OCI-LY7 (cell line): ENCODE results near the gene KLHL3. TPM values are rescaled to one million over a fixed set of nuclear protein-coding genes. Genes with fewer than 3 reads are reported as not detected.

ENCODE experiments used
- BruUV-seq: library from RNA; stranded (reverse); fragments of 400-500 nt; replicated peaks from 2 replicates; lab custom pipeline; 2021; lab: Mats Ljungman, UMichigan
- CTCF ChIA-PET: fragments of 300-600 bp; sonication (Branson Sonifier 250); formaldehyde crosslinking; loops from one replicate; lab custom pipeline; 2022; ENCODE audit warnings: antibody characterized with exemption; ENCODE audit not compliant: unreplicated experiment; lab: Charles Lee
- POLR2A ChIA-PET: fragments of 300-600 bp; sonication (Branson Sonifier 250); formaldehyde crosslinking; loops from one replicate; lab custom pipeline; 2022; ENCODE audit warnings: antibody characterized with exemption; lab: Charles Lee
- DNase-seq: peaks from one replicate; pipeline ENCODE4 v3.0.0-alpha.2; 2015; ENCODE audit warnings: low spot score
- H2AFZ ChIP-seq: fragments of 200-600 bp; sonication (generic), shearing (Covaris generic); 2 replicates; pipeline ENCODE4 v1.6.1; 2014; ENCODE audit warnings: mild to moderate bottlenecking, antibody characterized with exemption, low read length, moderate library complexity
- H3K27ac ChIP-seq: fragments of 200-600 bp; sonication (generic); 2 replicates; pipeline ENCODE4 v1.5.1; 2014; ENCODE audit warnings: mixed run types, low read depth, mild to moderate bottlenecking, moderate library complexity, low read length, inconsistent platforms; ENCODE audit not compliant: poor library complexity, severe bottlenecking
- H3K36me3 ChIP-seq: fragments of 200-600 bp; sonication (generic); 2 replicates; pipeline ENCODE4 v1.6.1; 2014; ENCODE audit warnings: mild to moderate bottlenecking, antibody characterized with exemption, low read length, moderate library complexity, mixed read lengths; ENCODE audit not compliant: insufficient read depth
- H3K4me1 ChIP-seq: fragments of 200-600 bp; sonication (generic); 2 replicates; pipeline ENCODE4 v1.5.1; 2014; ENCODE audit warnings: mild to moderate bottlenecking, low read length; ENCODE audit not compliant: insufficient read depth, poor library complexity, severe bottlenecking
- H3K4me2 ChIP-seq: fragments of 200-600 bp; sonication (generic); 2 replicates; pipeline ENCODE4 v1.6.1; 2014; ENCODE audit warnings: mild to moderate bottlenecking, low read length
- H3K4me3 ChIP-seq: fragments of 200-600 bp; sonication (generic); 2 replicates; pipeline ENCODE4 v1.5.1; 2014; ENCODE audit warnings: mild to moderate bottlenecking, low read depth, low read length; ENCODE audit not compliant: poor library complexity, severe bottlenecking
- H3K79me2 ChIP-seq: fragments of 200-600 bp; sonication (generic); 2 replicates; pipeline ENCODE4 v1.6.1; 2016; ENCODE audit warnings: low read depth, mild to moderate bottlenecking, low read length, moderate library complexity, mixed read lengths; ENCODE audit not compliant: insufficient read depth
- H3K9me2 ChIP-seq: fragments of 200-600 bp; sonication (generic); 2 replicates; pipeline ENCODE4 v1.6.1; 2016; ENCODE audit warnings: mild to moderate bottlenecking, low read length, mixed read lengths; ENCODE audit not compliant: insufficient read depth
- H3K9me3 ChIP-seq: fragments of 200-600 bp; sonication (generic); 2 replicates; pipeline ENCODE4 v1.6.1; 2014; ENCODE audit warnings: mild to moderate bottlenecking, mixed run types, low read length, mixed read lengths
- H4K20me1 ChIP-seq: fragments of 200-600 bp; sonication (generic); 2 replicates; pipeline ENCODE4 v1.6.1; 2014; ENCODE audit warnings: mild to moderate bottlenecking, antibody characterized with exemption, low read length, moderate library complexity, mixed read lengths; ENCODE audit not compliant: insufficient read depth
- EZH2phosphoT487 ChIP-seq: fragments of 200-600 bp; sonication (generic); IDR thresholded peaks from 2 replicates; pipeline ENCODE4 v1.6.1; 2018; ENCODE audit warnings: low read depth, borderline replicate concordance, mild to moderate bottlenecking, mixed run types, antibody characterized with exemption, low read length, moderate library complexity, mixed read lengths
- intact Hi-C: fragments of 100-400 bp; cut with micrococcal nuclease; formaldehyde crosslinking; loops from one replicate; pipeline ENCODE4 v1.10.0; 2022; ENCODE audit not compliant: unreplicated experiment
- total RNA-seq, 2 experiments: library from RNA; depleted of rRNA in 1 of 2; stranded (reverse); fragments of >200 nt in 1 of 2; shearing (Covaris generic) in 1 of 2; gene quantifications; 2 replicates each; pipeline ENCODE4 v1.2.3, GENCODE V29; 2014 to 2022
- TF ChIP-seq, protein P1 (sequence below): fragments of 200-600 bp; sonication (generic); conservative IDR thresholded peaks from 2 replicates; pipeline ENCODE4 v1.5.1; 2014; ENCODE audit warnings: mild to moderate bottlenecking, antibody characterized with exemption, low read length, moderate library complexity, mixed read lengths

KLHL3 gene
- total RNA-seq, 2 experiments from 2014 or later, result 0.28 to 6.2 TPM

DNA sequence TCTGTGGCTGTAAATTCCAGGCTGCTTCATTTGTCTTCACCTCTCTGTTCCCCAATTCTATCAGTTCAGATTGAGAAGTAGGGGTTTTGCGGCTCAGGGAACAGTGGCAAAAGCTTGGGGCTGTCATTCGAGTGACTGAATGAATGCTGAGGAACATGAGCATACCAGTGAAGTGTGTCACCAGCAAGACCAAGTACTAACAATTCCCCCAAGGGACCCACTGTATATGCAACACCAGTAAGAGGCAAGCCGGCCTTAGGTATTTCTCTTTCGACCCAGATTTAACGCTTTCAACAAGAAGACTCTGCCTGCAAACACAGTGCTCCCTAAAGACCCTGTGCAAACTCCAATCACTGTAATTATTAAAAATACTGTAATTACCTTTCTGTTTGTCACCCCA lies 25.8 kb downstream of the KLHL3 start:
- ChIA-PET CTCF (no interaction called here), POLR2A (no interaction called here)
- intact Hi-C loops, result no loop called here

DNA sequence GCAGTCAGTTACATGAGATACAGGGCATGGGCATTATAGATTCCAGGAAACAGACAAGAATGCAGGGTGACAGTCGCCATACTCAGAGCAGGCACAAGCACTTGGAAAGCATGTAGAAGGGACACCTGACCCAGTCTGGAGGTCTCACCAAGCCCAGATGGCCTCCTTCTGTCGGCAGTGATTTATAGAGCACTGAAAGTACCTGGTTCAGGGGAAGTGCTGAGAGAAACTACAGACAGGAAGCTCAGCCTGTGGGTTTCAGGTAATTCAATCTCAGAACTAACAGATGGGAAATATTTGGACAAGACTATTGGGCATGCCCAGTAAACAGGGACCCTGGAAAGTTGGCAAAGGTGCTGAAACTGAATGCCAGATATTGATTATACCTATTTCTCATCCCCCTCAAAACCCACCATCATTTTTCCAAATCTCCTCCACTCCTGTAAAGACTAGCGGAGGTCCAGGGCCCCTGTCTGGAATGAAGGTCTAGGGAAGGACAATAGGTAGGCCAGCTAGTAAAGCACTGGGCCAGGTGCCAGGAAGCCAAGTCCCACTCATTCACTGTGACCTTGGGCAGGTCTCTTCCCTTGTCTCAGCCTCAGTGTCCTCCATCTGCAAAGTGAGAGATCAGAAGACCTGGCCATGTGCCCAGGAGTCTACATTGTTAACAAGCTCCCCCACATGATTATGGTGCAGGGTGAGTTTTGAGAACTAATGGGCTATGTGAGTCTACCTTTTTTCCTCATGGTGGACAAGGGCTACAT lies 26.9 kb downstream of the KLHL3 start:
- ChIA-PET CTCF (no interaction called here), POLR2A (no interaction called here)
- no peak for TF ChIP-seq EZH2phosphoT487
- TF ChIP-seq, protein P1, sequence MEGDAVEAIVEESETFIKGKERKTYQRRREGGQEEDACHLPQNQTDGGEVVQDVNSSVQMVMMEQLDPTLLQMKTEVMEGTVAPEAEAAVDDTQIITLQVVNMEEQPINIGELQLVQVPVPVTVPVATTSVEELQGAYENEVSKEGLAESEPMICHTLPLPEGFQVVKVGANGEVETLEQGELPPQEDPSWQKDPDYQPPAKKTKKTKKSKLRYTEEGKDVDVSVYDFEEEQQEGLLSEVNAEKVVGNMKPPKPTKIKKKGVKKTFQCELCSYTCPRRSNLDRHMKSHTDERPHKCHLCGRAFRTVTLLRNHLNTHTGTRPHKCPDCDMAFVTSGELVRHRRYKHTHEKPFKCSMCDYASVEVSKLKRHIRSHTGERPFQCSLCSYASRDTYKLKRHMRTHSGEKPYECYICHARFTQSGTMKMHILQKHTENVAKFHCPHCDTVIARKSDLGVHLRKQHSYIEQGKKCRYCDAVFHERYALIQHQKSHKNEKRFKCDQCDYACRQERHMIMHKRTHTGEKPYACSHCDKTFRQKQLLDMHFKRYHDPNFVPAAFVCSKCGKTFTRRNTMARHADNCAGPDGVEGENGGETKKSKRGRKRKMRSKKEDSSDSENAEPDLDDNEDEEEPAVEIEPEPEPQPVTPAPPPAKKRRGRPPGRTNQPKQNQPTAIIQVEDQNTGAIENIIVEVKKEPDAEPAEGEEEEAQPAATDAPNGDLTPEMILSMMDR, result no peak
- no peak overlapping the region for H3K4me2 ChIP-seq
- H3K27ac ChIP-seq, result no peak overlapping the region
- H2AFZ ChIP-seq, result no peak overlapping the region
- H3K4me1 ChIP-seq, result no peaks in the 10 kb centered on the region
- no peak overlapping the region for H3K4me3 ChIP-seq
- H3K36me3 ChIP-seq, result no peaks in the 10 kb centered on the region
- no peaks in the 10 kb centered on the region for H3K9me2 ChIP-seq
- no peaks in the 10 kb centered on the region for H3K9me3 ChIP-seq
- H3K79me2 ChIP-seq, result no peaks in the 10 kb centered on the region
- no TSS peak for BruUV-seq
- intact Hi-C loops, result no loop called here
- H4K20me1 ChIP-seq, result no peaks in the 10 kb centered on the region
- DNase-seq, result no peak

More for the DNA sequence above, 25.8 kb downstream of the KLHL3 start:
- BruUV-seq, result no TSS peak
- no peak overlapping the region for H3K27ac ChIP-seq
- no peaks in the 10 kb centered on the region for H3K79me2 ChIP-seq
- no peak overlapping the region for H3K4me2 ChIP-seq
- no peak for TF ChIP-seq EZH2phosphoT487
- TF ChIP-seq, protein P1, result no peak
- H3K9me3 ChIP-seq, result no peaks in the 10 kb centered on the region
- H3K9me2 ChIP-seq, result no peaks in the 10 kb centered on the region
- H3K36me3 ChIP-seq, result no peaks in the 10 kb centered on the region
- no peaks in the 10 kb centered on the region for H3K4me1 ChIP-seq
- no peak for DNase-seq
- no peak overlapping the region for H2AFZ ChIP-seq
- H4K20me1 ChIP-seq, result no peaks in the 10 kb centered on the region
- no peak overlapping the region for H3K4me3 ChIP-seq

DNA sequence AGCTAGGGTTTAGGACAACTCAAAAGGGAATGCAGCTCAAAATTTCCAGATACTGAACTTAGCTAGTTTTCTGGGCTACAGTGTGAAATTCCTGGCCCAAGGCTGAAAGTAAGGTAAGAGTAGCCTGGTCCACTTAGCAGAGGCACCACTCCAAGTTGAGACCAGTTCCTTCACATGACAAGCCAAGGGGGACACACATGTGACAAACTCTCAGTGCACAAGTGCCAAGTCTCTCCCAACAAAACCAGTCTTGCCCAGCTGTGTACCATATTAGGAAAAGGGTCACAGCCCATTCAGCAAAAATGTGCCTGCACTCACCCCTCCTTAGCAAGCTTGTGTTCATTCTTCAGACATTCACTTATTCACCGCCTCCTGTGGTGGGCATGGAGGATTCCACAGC lies 27.8 kb downstream of the KLHL3 start:
- no peaks in the 10 kb centered on the region for H3K9me2 ChIP-seq
- intact Hi-C loops, result no loop called here
- TF ChIP-seq, protein P1, result no peak
- no peak for TF ChIP-seq EZH2phosphoT487
- ChIA-PET POLR2A (interaction anchor here (0.6 kb wide), 2 partner anchors 35 to 183 kb away, joined by 3 to 4 read pairs; no protein-coding TSS in a partner anchor), CTCF (no interaction called here)
- H3K4me3 ChIP-seq, result no peak overlapping the region
- no peaks in the 10 kb centered on the region for H3K9me3 ChIP-seq
- no peak overlapping the region for H3K27ac ChIP-seq
- no peaks in the 10 kb centered on the region for H3K79me2 ChIP-seq
- H3K4me1 ChIP-seq, result no peaks in the 10 kb centered on the region
- H3K36me3 ChIP-seq, result no peaks in the 10 kb centered on the region
- H4K20me1 ChIP-seq, result no peaks in the 10 kb centered on the region
- no peak overlapping the region for H3K4me2 ChIP-seq
- H2AFZ ChIP-seq, result no peak overlapping the region
- no TSS peak for BruUV-seq
- DNase-seq, result no peak
